Loucy (cell line): ENCODE data around the gene MAPKAP1.

Experiments
- H2AFZ ChIP-seq: fragments of 200-600 bp; sonication (generic); 2 replicates; pipeline ENCODE4 v1.6.0; 2016; ENCODE audit warnings: antibody characterized with exemption, mild to moderate bottlenecking, low read length, moderate library complexity
- H3F3A ChIP-seq: fragments of 200-600 bp; 2 replicates; pipeline ENCODE4 v1.6.0; 2016; ENCODE audit warnings: antibody characterized with exemption, low read depth, mild to moderate bottlenecking
- H3K27me3 ChIP-seq: fragments of 200-600 bp; sonication (generic); 2 replicates; pipeline ENCODE4 v1.6.1; 2014; ENCODE audit warnings: low read length, mild to moderate bottlenecking; ENCODE audit not compliant: insufficient read depth, poor library complexity, severe bottlenecking
- H3K36me3 ChIP-seq: fragments of 200-600 bp; sonication (generic); 2 replicates; pipeline ENCODE4 v1.6.1; 2016; ENCODE audit warnings: low read length; ENCODE audit not compliant: insufficient read depth
- H3K4me1 ChIP-seq: fragments of 200-600 bp; sonication (generic); 2 replicates; pipeline ENCODE4 v1.5.1; 2014; ENCODE audit warnings: low read length, mild to moderate bottlenecking; ENCODE audit not compliant: insufficient read depth, poor library complexity, severe bottlenecking
- H3K4me2 ChIP-seq: fragments of 200-600 bp; sonication (generic); 2 replicates; pipeline ENCODE4 v1.6.0; 2014; ENCODE audit warnings: antibody characterized with exemption, low read length, low read depth, mild to moderate bottlenecking; ENCODE audit not compliant: poor library complexity, severe bottlenecking
- H3K4me3 ChIP-seq: fragments of 200-600 bp; sonication (generic); 2 replicates; pipeline ENCODE4 v1.5.1; 2014; ENCODE audit warnings: low read length, mild to moderate bottlenecking, mixed read lengths; ENCODE audit not compliant: poor library complexity, severe bottlenecking
- H3K79me2 ChIP-seq: fragments of 200-600 bp; sonication (generic); 2 replicates; pipeline ENCODE4 v1.6.1; 2014; ENCODE audit warnings: low read length; ENCODE audit not compliant: insufficient read depth
- H3K9ac ChIP-seq: fragments of 200-600 bp; sonication (generic); 2 replicates; pipeline ENCODE4 v1.6.0; 2014; ENCODE audit warnings: mild to moderate bottlenecking, low read depth, low read length, moderate library complexity; ENCODE audit not compliant: poor library complexity, severe bottlenecking
- H3K9me2 ChIP-seq: fragments of 200-600 bp; sonication (generic); replicated peaks from 2 replicates; pipeline ENCODE4 v1.6.1; 2016; ENCODE audit warnings: low read depth, low read length, mixed read lengths
- H3K9me3 ChIP-seq: fragments of 200-600 bp; sonication (generic); 2 replicates; pipeline ENCODE4 v1.6.1; 2014; ENCODE audit warnings: mild to moderate bottlenecking, antibody characterized with exemption, low read length, low read depth; ENCODE audit not compliant: insufficient read depth
- H4K20me1 ChIP-seq: fragments of 200-600 bp; sonication (generic); 2 replicates; pipeline ENCODE4 v1.6.0; 2014; ENCODE audit warnings: antibody characterized with exemption, low read length, mild to moderate bottlenecking; ENCODE audit not compliant: insufficient read depth, poor library complexity, severe bottlenecking
- CTCF ChIP-seq: fragments of 200-600 bp; sonication (generic); conservative IDR thresholded peaks from 2 replicates; pipeline ENCODE4 v1.5.1; 2014; ENCODE audit warnings: mild to moderate bottlenecking, antibody characterized with exemption, low read length
- EZH2phosphoT487 ChIP-seq: fragments of 200-600 bp; IDR thresholded peaks from 2 replicates; pipeline ENCODE4 v1.6.1; 2018; ENCODE audit warnings: antibody characterized with exemption, mild to moderate bottlenecking, moderate library complexity, borderline replicate concordance

MAPKAP1 gene

GRCh38 chr9:125586172-125586511 lies 120.9 kb downstream of the MAPKAP1 start:
- Histone ChIP-seq H3F3A (no peaks in the 10 kb centered on the region), H3K9me2 (no peaks in the 10 kb centered on the region), H3K4me3 (peak overlapping the region; percentile 2), H3K27me3 (no peaks in the 10 kb centered on the region), H4K20me1 (no peaks in the 10 kb centered on the region), H3K4me1 (peaks cover 25% of the 10 kb centered on the region), H3K36me3 (peaks cover 9% of the 10 kb centered on the region; the same call in 1 of the 2 replicates), H3K9ac (no peak overlapping the region), H3K9me3 (no peaks in the 10 kb centered on the region), H2AFZ (no peak overlapping the region), H3K79me2 (peaks cover 2% of the 10 kb centered on the region), H3K4me2 (peak overlapping the region; percentile 47)
- TF ChIP-seq CTCF (no peak), EZH2phosphoT487 (no peak)

GRCh38 chr9:125585503-125586171 lies 121.4 kb downstream of the MAPKAP1 start:
- no peak for TF ChIP-seq EZH2phosphoT487
- Histone ChIP-seq H2AFZ (no peak overlapping the region), H3K4me2 (peak overlapping the region; percentile 47), H3K4me3 (no peak overlapping the region), H3K9ac (no peak overlapping the region), H3K9me2 (no peaks in the 10 kb centered on the region), H3K4me1 (peaks cover 25% of the 10 kb centered on the region), H3K9me3 (no peaks in the 10 kb centered on the region), H4K20me1 (no peaks in the 10 kb centered on the region), H3K79me2 (no peaks in the 10 kb centered on the region; the same call in none of the 2 replicates), H3K36me3 (peaks cover 11% of the 10 kb centered on the region; the same call in 1 of the 2 replicates), H3K27me3 (no peaks in the 10 kb centered on the region), H3F3A (no peaks in the 10 kb centered on the region)

- H3K36me3 ChIP-seq, result peaks cover 11% of the 10 kb centered on the region; the same call in 1 of the 2 replicates
Observed at GRCh38 chr9:125580701-125581286, 126.2 kb downstream of the MAPKAP1 start.

More at GRCh38 chr9:125580701-125581286, 126.2 kb downstream of the MAPKAP1 start:
- Histone ChIP-seq H3K9me2 (no peaks in the 10 kb centered on the region), H2AFZ (no peak overlapping the region), H3K4me2 (no peak overlapping the region), H3K4me1 (peaks cover 4% of the 10 kb centered on the region), H3K4me3 (no peak overlapping the region), H3K27me3 (no peaks in the 10 kb centered on the region), H3K9me3 (no peaks in the 10 kb centered on the region), H3K79me2 (no peaks in the 10 kb centered on the region), H4K20me1 (no peaks in the 10 kb centered on the region), H3F3A (no peaks in the 10 kb centered on the region), H3K9ac (no peak overlapping the region)
- no peak for TF ChIP-seq EZH2phosphoT487
- no peak for TF ChIP-seq CTCF
